Measurements from ENCODE around the gene ACADVL.

- TF ChIP-seq POLR2A (IDR thresholded peaks at IDR 0.05) (peak; percentile 35), CTCF (IDR thresholded peaks at IDR 0.05) (no peak), POLR2AphosphoS5 (IDR thresholded peaks at IDR 0.05) (no peak)
Observed at GRCh38 chr17:7250695-7251627, 31.2 kb downstream of the ACADVL start.
